Adipocyte (in vitro differentiated cells): Measurements from ENCODE around the gene MVD.
A peak's percentile ranks its signal among the peaks of the same experiment; 100 is the strongest.

Experiments used
- DNase-seq: peaks from one replicate; pipeline ENCODE4 v3.0.0-alpha.2; 2015; ENCODE audit warnings: low read depth
- H3K27me3 ChIP-seq: replicated peaks from 2 replicates; pipeline ENCODE4 v1.7.0; 2013; ENCODE audit warnings: mild to moderate bottlenecking, low read length, moderate library complexity; ENCODE audit not compliant: control insufficient read depth, insufficient read depth
- H3K36me3 ChIP-seq: 2 replicates; pipeline ENCODE4 v1.7.0; 2013; ENCODE audit warnings: low read length, mild to moderate bottlenecking, moderate library complexity; ENCODE audit not compliant: control insufficient read depth, insufficient read depth, severe bottlenecking
- H3K4me1 ChIP-seq: 2 replicates; pipeline ENCODE4 v1.7.0; 2013; ENCODE audit warnings: mild to moderate bottlenecking, low read length, moderate library complexity; ENCODE audit not compliant: control insufficient read depth, insufficient read depth
- H3K4me3 ChIP-seq: 2 replicates; pipeline ENCODE4 v1.7.0; 2013; ENCODE audit warnings: mild to moderate bottlenecking, low read length, moderate library complexity
- H3K9ac ChIP-seq: 2 replicates; pipeline ENCODE4 v1.7.0; 2013; ENCODE audit warnings: mild to moderate bottlenecking, low read length, moderate library complexity
- H3K9me3 ChIP-seq: 2 replicates; pipeline ENCODE4 v1.7.0; 2013; ENCODE audit warnings: mild to moderate bottlenecking, low read length, moderate library complexity; ENCODE audit not compliant: control insufficient read depth

MVD gene

GRCh38 chr16:88662843-88663606 is at the start of gene MVD:
TSS of gene MVD (minus strand) at chr16:88663091. CDS start at chr16:88663080, 11 bp downstream.
- Histone ChIP-seq H3K36me3 (peaks cover 18% of the 10 kb centered on the region), H3K9me3 (no peaks in the 10 kb centered on the region)
- DNase-seq: peak; percentile 99

GRCh38 chr16:88712362-88712979 is 49.6 kb upstream of the MVD start:
- no peak for DNase-seq
- no peaks in the 10 kb centered on the region for H3K27me3 ChIP-seq
- H3K4me3 ChIP-seq: no peak overlapping the region
- peaks cover 3% of the 10 kb centered on the region for H3K4me1 ChIP-seq
- no peak overlapping the region for H3K9ac ChIP-seq
- no peaks in the 10 kb centered on the region for H3K9me3 ChIP-seq
- H3K36me3 ChIP-seq: peaks cover 53% of the 10 kb centered on the region

More at GRCh38 chr16:88662843-88663606, at the start of gene MVD:
- H3K4me1 ChIP-seq: peaks cover 13% of the 10 kb centered on the region
- H3K4me3 ChIP-seq: peak within 1 kb of the TSS; percentile 90
- peak within 1 kb of the TSS; percentile 99 for H3K9ac ChIP-seq
- H3K27me3 ChIP-seq: no peaks in the 10 kb centered on the region

- no peak overlapping the region for H3K4me3 ChIP-seq
- DNase-seq: no peak
- peaks cover 10% of the 10 kb centered on the region for H3K4me1 ChIP-seq
Observed at GRCh38 chr16:88711750-88712340, 49.0 kb upstream of the MVD start.

GRCh38 chr16:88710556-88710955 is 47.7 kb upstream of the MVD start:
- Histone ChIP-seq H3K9ac (no peak overlapping the region), H3K36me3 (peaks cover 33% of the 10 kb centered on the region), H3K27me3 (no peaks in the 10 kb centered on the region), H3K9me3 (no peaks in the 10 kb centered on the region), H3K4me1 (peaks cover 11% of the 10 kb centered on the region), H3K4me3 (no peak overlapping the region)
- DNase-seq: no peak

More at GRCh38 chr16:88711750-88712340, 49.0 kb upstream of the MVD start:
- no peak overlapping the region for H3K9ac ChIP-seq
- H3K36me3 ChIP-seq: peaks cover 46% of the 10 kb centered on the region
- H3K27me3 ChIP-seq: no peaks in the 10 kb centered on the region
- H3K9me3 ChIP-seq: no peaks in the 10 kb centered on the region

GRCh38 chr16:88706965-88707826 is 44.3 kb upstream of the MVD start:
- peak overlapping the region; percentile 93 for H3K9ac ChIP-seq
- H3K27me3 ChIP-seq: no peaks in the 10 kb centered on the region
- H3K4me1 ChIP-seq: peaks cover 21% of the 10 kb centered on the region
- H3K4me3 ChIP-seq: peak overlapping the region; percentile 94
- H3K36me3 ChIP-seq: peaks cover 10% of the 10 kb centered on the region
- no peaks in the 10 kb centered on the region for H3K9me3 ChIP-seq
- DNase-seq: peak; percentile 4

GRCh38 chr16:88706229-88706964 is 43.5 kb upstream of the MVD start, which contains the start of the genes CTU2 and RNF166:
TSS of gene CTU2 (plus strand) at chr16:88706503. CDS start at chr16:88706531, 28 bp downstream.
TSS of gene RNF166 (minus strand) at chr16:88706408. CDS start at chr16:88706325, 83 bp downstream.
- peak within 1 kb of the TSS; percentile 93 for H3K9ac ChIP-seq
- H3K36me3 ChIP-seq: peaks cover 10% of the 10 kb centered on the region
- H3K4me1 ChIP-seq: peaks cover 21% of the 10 kb centered on the region
- peak within 1 kb of the TSS; percentile 94 for H3K4me3 ChIP-seq
- H3K9me3 ChIP-seq: no peaks in the 10 kb centered on the region
- no peaks in the 10 kb centered on the region for H3K27me3 ChIP-seq
- DNase-seq: peak; percentile 95

GRCh38 chr16:88705801-88706228 is 42.9 kb upstream of the MVD start:
- DNase-seq: peak; percentile 53
- Histone ChIP-seq H3K27me3 (no peaks in the 10 kb centered on the region), H3K36me3 (peaks cover 10% of the 10 kb centered on the region), H3K4me3 (peak overlapping the region; percentile 94), H3K9ac (peak overlapping the region; percentile 93), H3K4me1 (peaks cover 21% of the 10 kb centered on the region), H3K9me3 (no peaks in the 10 kb centered on the region)

GRCh38 chr16:88705076-88705684 is 42.3 kb upstream of the MVD start:
- peaks cover 21% of the 10 kb centered on the region for H3K4me1 ChIP-seq
- H3K9me3 ChIP-seq: no peaks in the 10 kb centered on the region
- peak overlapping the region; percentile 94 for H3K4me3 ChIP-seq
- peak; percentile 38 for DNase-seq
- H3K27me3 ChIP-seq: no peaks in the 10 kb centered on the region
- peak overlapping the region; percentile 93 for H3K9ac ChIP-seq
- peaks cover 9% of the 10 kb centered on the region for H3K36me3 ChIP-seq

- Histone ChIP-seq H3K36me3 (peaks cover 18% of the 10 kb centered on the region), H3K9ac (no peak overlapping the region), H3K27me3 (no peaks in the 10 kb centered on the region), H3K4me3 (no peak overlapping the region), H3K4me1 (peaks cover 21% of the 10 kb centered on the region), H3K9me3 (no peaks in the 10 kb centered on the region)
- no peak for DNase-seq
Observed at GRCh38 chr16:88703486-88704309, 40.8 kb upstream of the MVD start.
